ENCODE results near the gene NT5M.

The NT5M gene

GRCh38 chr17:17303847-17304490 is 796 bp downstream of the NT5M start:
- peak; percentile 22 to 25 for DNase-seq

DNA sequence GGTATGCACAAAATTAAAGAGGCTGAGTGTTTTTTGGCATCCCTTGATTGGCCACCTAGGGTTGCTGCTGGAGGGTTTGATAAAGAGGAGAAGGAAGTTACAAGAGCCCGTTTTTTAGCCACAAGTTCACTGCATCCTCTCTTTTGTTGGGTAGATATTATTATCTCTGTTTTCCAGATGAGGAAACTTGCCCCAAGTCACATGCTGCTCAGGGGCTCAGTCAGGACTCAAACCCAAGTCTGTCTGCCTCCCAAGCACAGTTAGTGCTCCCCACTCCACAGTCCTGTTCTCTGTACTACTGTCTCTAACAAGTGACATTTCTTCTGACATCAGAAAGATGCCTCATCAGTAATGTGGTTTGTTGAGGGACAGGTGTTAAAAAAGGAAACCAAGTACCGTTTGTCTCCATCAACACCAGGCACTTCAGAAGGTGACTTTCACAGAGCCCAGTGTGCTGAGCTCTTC is 1.4 kb downstream of the NT5M start:
- peak; percentile 43 to 47 for DNase-seq

DNA sequence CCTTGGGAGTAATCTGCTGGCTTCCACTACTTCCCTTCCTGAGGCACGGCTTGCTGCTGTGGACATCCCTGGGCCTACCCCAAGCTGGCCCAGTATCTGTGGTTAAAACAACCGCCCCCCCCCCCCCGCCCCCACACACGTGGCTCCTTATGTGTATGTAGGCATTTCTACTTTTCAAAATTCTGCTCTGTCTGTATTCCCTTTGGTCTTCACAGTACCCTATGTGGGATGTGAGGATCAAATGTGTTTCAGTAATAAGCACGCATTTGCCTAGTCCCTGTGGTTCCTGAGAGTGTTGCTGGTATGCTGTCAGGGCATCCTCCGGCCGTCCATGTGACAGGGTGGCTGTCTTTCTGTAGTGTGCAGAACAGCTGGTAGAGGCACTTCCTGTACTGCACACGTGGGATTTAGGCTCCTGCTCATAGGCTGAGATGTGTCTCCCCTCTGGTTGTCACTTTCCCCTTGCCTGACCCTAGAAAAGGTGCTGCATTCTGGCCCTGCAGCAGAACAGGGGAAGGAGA is 2.2 kb downstream of the NT5M start:
- DNase-seq: peak; percentile 56 to 64

DNA sequence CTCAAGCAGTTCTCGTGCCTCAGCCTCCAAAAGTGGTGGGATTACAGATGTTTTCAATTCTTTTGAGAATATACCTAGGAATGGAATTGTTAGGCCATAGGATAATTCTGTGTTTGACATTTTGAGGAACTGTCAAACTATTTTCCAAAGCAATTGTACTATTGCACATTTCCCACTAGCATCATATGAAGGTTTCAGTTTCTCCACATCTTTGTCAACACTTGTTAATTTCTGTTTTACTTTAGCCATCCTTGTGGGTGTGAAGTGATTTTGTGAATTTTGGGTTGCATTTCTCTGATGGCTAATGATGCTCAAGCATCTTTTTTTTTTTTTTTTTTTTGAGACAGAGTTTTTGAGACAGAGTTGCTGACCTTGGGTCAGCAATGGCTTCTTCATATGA is 6.2 kb downstream of the NT5M start:
- DNase-seq: no peak

DNA sequence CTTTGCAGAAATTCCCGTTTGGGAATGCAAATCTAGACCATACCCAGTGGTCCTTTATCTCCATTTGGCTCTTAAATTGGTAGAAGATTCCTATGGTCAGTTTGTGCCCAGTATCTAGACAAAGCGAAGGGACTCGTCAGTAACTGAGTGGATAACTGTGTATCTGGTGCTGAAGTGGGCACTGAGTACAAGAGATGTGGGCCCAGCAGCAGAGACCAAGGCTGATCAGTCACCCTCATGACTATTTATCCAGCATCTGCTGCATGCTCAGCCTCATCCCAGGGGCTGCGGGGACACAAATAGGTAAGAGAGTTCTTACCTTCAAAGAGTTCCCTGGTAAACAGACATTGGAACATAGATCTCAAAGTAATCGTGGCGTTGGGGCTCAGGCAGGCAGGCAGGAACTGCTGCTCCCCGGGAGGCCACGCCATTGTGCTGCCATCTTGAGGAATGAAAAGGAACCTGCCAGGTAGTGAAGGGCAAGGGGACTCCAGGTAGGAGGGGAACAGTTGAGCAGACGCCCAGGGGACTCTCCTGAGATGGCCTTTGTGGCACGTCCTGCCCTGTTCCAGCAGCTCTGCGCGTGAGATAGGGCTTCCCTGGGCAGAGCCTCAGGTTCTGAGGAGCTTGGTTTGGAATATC is 10.3 kb downstream of the NT5M start:
- DNase-seq: peak; percentile 72 to 79

- DNase-seq: no peak
Measured at GRCh38 chr17:17314501-17315071, 11.4 kb downstream of the NT5M start.

DNA sequence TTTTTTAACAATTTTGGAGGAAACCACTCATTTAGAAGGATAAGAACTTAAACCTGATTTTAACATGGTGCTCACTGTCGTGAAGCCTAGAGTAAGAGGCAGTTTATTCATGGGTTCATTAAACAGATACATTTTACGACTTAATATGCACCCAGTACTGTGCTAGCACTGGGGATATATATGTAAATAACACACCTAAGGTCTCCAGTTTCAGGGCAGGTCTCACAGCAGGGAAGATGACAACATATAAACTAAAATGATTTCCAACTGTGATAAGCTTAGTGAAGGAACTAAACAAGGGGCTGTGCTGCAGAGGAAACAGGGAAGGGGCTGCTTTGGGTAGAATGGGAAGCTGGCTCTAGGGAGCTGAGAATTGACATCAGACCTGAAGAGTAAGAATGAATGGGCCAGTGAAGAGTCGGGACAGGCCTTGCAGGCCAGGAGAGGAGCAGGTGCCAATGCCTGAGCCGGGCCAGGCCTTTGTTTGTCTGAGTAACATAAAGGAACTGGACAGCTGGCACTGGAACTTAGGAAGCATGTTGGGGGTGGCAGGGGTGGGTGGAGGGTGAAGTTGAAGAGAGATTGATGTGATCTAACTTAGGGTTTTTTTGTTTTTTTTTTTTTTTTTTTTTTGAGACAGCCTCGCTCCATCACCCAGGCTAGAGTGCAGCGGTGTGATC is 12.1 kb downstream of the NT5M start:
- no peak for DNase-seq

DNA sequence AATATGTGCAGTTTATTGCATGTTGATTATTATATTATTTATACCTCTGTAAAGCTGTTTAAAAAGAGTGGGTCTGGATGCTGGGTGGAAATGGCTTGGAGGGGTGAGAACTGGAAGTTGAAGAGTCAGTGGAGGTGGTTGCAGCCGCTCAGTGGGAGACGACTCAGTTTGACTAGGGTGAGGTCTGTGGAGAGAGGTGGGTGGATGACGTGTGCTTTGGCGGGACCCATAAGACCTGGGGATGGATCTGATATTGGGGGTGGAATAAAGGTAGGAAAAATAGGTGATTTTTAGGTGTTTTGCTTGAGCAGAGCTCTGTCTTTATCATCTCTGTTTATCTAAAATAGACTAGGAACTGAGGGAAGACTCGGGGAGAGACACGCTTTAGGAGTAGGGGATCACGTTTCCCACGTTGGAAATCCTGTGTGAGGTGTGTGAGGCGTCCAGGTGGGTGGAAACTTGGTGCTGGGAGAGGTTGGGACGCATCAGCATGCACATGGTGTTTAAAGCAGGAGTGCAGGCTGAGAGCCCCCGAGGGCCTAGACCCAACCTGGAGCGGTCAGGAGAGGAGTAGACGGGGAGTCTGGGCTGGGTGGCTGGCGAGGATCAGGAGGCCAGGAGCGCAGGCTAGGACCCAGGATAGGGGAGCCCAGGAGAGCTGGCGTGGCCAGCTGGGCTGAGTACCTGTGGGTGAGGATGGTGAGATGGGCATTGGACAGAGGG is 17.2 kb downstream of the NT5M start:
- no peak for DNase-seq

- DNase-seq: no peak
Measured at GRCh38 chr17:17320911-17321220, 17.7 kb downstream of the NT5M start.

GRCh38 chr17:17321356-17322025 is 18.3 kb downstream of the NT5M start:
- no peak for DNase-seq

- no peak for DNase-seq
Measured at GRCh38 chr17:17322516-17323510, 19.6 kb downstream of the NT5M start.

GRCh38 chr17:17324616-17325015 is 21.4 kb downstream of the NT5M start:
- no peak for DNase-seq

GRCh38 chr17:17325228-17325627 is 22.1 kb downstream of the NT5M start:
- no peak for DNase-seq

DNA sequence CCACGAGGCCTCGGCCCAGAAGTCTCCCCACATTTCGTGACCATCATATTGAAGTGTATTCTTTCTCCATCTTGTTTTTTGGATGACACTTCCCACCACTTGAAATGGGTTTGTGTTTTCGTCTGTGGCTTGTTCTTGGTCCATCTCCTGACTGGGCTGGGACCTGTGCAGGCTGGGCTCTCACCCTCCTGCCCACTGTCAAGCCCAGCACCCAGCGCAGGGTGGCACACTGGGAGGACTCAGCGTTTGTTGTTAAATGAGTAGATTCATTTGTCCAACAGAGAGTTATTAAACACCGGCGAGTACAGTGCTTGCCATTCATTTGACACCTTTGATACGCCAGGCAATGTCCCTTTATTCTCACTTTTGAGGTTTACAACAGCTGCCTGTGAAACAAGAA is 22.6 kb downstream of the NT5M start:
- no peak for DNase-seq

GRCh38 chr17:17326275-17326875 is 23.2 kb downstream of the NT5M start:
- no peak for DNase-seq

- DNase-seq: no peak
Measured at GRCh38 chr17:17328251-17328650, 25.1 kb downstream of the NT5M start.

GRCh38 chr17:17341452-17341851 is 38.3 kb downstream of the NT5M start:
- DNase-seq: no peak

- no peak for DNase-seq
Measured at GRCh38 chr17:17342242-17342945, 39.2 kb downstream of the NT5M start.

DNA sequence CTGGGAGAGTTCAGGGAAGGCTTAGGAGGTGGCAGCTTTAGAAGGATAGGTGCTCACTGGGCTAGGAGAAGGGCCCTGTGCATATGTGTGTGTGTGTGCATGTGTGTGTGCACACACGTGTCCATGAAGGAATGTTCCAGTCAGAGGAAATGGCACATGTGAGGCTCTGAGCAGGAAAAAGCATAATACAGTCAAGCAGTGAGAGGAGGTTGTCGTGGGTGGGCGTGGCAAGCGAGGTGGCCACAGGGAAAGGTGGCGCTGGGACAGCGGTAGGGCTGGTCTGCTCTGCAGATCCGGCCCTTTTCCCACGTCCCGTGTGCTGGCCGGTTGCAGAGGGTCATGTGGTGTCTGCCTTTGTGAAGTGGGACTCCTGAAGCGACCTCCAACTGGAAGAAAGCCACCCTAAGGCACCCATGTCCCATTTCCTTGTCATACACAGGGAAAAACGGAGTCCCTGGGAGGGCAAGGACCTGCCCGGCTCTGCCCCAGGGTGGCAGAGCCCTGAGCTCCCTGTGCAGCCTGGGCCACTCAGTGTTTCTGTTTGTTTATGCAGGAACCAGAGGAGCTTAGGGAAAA is 40.1 kb downstream of the NT5M start:
- DNase-seq: no peak
